Thymus (tissue), 11 donors: ENCODE measurements around the gene KMO. TPM values are rescaled to one million over a fixed set of nuclear protein-coding genes. Genes with fewer than 3 reads are reported as not detected.

Experiments
- DNase-seq, 9 donors: peaks; one replicate each; pipeline ENCODE4 v3.0.0-alpha.2; 2013; ENCODE audit warnings: low spot score in 9 of 9, low read depth in 6 of 9, missing footprints in 1 of 9
- H3K27ac ChIP-seq, 2 donors: one replicate each; pipeline ENCODE4 v1.5.1; 2013; ENCODE audit warnings: control low read depth in 1 of 2, low read depth in 1 of 2, low read length in 1 of 2, mild to moderate bottlenecking in 1 of 2, moderate library complexity in 1 of 2
- H3K27me3 ChIP-seq, 2 donors: one replicate each; pipeline ENCODE4 v1.5.1; 2013; ENCODE audit warnings: low read length in 1 of 2; ENCODE audit not compliant: control insufficient read depth in 2 of 2, insufficient read depth in 1 of 2
- H3K36me3 ChIP-seq, 2 donors: one replicate each; pipeline ENCODE4 v1.5.1; 2013; ENCODE audit warnings: low read length in 1 of 2, mild to moderate bottlenecking in 1 of 2, moderate library complexity in 1 of 2; ENCODE audit not compliant: control insufficient read depth in 2 of 2, insufficient read depth in 2 of 2
- H3K4me1 ChIP-seq, 2 donors: one replicate each; pipeline ENCODE4 v1.5.1; 2013; ENCODE audit warnings: low read length in 2 of 2; ENCODE audit not compliant: control insufficient read depth in 2 of 2, insufficient read depth in 2 of 2
- H3K4me3 ChIP-seq, 2 donors: one replicate each; pipeline ENCODE4 v1.5.1; 2013; ENCODE audit warnings: low read length in 2 of 2, control low read depth in 1 of 2, mild to moderate bottlenecking in 1 of 2
- H3K9me3 ChIP-seq, 2 donors: one replicate each; pipeline ENCODE4 v1.5.1; 2013; ENCODE audit warnings: low read length in 1 of 2, mild to moderate bottlenecking in 1 of 2; ENCODE audit not compliant: control insufficient read depth in 2 of 2, insufficient read depth in 1 of 2
- WGBS: extraction: QIAGEN DNeasy Blood & Tissue Kit; methylation state at CpG from one replicate; pipeline ENCODE4 v1.1.7; 2013; 5-methylcytosine and 5-hydroxymethylcytosine counted together
- polyA plus RNA-seq: library from polyadenylated mRNA; stranded (reverse); fragments of 200-250 nt; gene quantifications from one replicate; pipeline ENCODE4 v1.2.3, GENCODE V29; 2013
- total RNA-seq: library from RNA; stranded (reverse); fragments of 120-200 nt; gene quantifications from one replicate; pipeline ENCODE4 v1.2.4, GENCODE V29; 2013
- donor health status: healthy.

The KMO gene
- total and polyA plus RNA-seq, 2 donors = 0.94 to 3.0 TPM

DNA sequence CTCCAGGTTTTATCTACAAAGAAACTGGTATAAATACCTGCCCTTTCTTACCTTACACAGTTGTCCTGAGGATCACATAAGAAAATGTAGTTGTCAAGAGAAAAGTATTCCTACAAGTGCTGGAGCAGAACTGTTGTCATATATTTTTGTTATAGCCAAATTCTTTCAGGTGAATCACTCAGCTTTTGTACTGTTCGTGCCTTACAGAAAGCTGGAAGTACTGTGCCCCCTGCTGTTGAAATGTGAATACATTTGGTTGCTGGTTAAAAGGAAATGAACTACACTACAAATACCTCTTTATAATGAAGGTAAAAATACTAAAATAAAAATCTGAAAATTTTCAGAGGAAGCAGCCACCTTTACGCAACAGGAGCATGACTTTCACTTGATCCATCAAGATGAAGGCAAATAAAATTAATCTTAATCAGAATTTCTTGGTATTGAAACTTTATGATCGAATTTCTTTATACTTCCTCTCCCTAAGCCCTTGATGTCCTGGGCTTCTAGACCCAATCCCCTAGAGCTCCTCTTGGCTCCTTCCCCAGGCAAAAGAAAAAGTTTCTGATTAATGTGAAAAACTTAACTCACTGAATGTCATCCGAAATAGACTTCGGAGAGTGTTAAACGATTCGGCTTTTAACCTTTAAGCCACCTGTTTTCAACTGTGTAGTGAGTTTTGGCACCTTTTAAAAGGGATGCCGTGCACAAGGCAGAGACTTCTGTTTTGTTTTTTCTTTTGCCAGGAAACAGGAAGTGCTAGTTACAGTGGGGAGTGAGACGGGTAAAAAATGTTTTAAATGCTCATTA lies 95.5 kb downstream of the KMO start:
- Histone ChIP-seq H3K27me3 (no peaks in the 10 kb centered on the region), H3K4me3 (peak overlapping the region in 1 of 2 donors; percentile 37), H3K36me3 (no peaks in the 10 kb centered on the region), H3K9me3 (no peaks in the 10 kb centered on the region), H3K4me1 (peaks cover 3 to 9% of the 10 kb centered on the region in 2 donors), H3K27ac (peak overlapping the region; percentile 77 to 80)
- peak in 5 of 9 donors; percentile 36 to 83 (median 62) for DNase-seq
- 25% methylated on average over 9 of the region's 9 CpGs for WGBS

DNA sequence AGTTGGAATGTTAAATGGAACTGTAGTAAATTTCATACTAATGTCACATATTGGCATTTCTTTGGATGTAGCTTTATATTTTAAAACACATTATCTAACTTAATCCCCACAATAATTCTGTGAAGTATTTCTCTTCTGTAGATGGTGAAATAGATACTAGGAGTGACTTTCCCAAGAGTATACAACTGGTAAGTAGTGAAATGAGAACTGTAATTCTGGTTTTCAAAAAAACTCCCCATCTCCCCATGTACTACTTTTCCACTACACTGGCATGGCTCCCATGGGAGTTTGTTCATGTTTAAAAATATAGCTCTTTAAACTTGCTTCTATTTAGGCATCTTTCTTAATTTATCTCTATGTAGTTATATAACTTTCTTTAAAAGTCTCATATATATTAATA lies 97.8 kb downstream of the KMO start:
- H3K4me3 ChIP-seq = no peak overlapping the region
- H3K27ac ChIP-seq = no peak overlapping the region
- H3K36me3 ChIP-seq = peaks cover 0 to 6% of the 10 kb centered on the region in 2 donors
- peaks cover 3 to 9% of the 10 kb centered on the region in 2 donors for H3K4me1 ChIP-seq
- DNase-seq = no peak
- H3K27me3 ChIP-seq = no peaks in the 10 kb centered on the region
- no peaks in the 10 kb centered on the region for H3K9me3 ChIP-seq

DNA sequence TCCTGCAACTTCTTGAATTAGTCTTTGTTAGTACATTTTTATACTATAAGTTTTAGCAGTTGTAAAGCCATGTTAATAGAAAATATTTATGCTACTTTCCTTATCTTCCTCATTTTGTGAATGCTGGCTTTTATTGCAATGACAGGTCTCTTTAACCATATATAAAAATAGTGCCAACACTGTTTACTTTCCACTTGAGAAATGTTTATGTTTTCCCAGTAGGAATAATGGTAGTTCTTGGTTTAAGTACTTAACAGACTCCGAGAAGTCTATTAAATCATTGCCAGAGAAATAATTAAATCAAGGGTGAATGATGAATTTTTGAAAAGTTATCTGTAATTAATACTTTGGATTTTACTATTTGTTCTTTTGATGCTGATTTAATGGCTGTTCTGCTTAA lies 98.3 kb downstream of the KMO start:
- no peaks in the 10 kb centered on the region for H3K27me3 ChIP-seq
- H3K4me3 ChIP-seq = no peak overlapping the region
- H3K9me3 ChIP-seq = no peaks in the 10 kb centered on the region
- H3K4me1 ChIP-seq = peaks cover 6 to 11% of the 10 kb centered on the region in 2 donors
- 97% methylated on average over 1 of the region's 1 CpG for WGBS
- DNase-seq = no peak
- H3K27ac ChIP-seq = no peak overlapping the region
- peaks cover 0 to 6% of the 10 kb centered on the region in 2 donors for H3K36me3 ChIP-seq

- WGBS = 97% methylated on average over 2 of the region's 2 CpGs
- Histone ChIP-seq H3K27me3 (no peaks in the 10 kb centered on the region), H3K9me3 (no peaks in the 10 kb centered on the region), H3K36me3 (peaks cover 0 to 6% of the 10 kb centered on the region in 2 donors), H3K27ac (no peak overlapping the region), H3K4me1 (peaks cover 8 to 13% of the 10 kb centered on the region in 2 donors), H3K4me3 (no peak overlapping the region)
- no peak for DNase-seq
Measured at GRCh38 chr1:241630899-241631298, 98.7 kb downstream of the KMO start.

DNA sequence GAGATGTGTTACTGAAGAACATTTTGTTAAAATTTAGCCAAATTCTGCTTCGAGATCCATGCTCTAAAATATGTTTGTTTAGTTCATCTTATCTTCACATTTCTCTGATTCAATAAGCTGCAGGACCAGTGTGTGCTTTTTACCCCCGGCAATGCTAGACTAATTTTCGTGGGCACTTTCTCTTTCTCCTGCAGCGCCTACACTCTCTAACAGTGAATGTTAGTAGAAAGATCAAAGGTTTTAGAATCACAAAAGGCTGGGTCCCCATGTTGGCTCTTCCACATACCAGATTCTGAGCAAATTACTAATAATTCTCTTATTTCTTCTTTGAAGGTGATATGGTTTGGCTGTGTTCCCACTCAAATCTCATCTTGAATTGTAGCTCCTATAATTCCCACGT lies 99.5 kb downstream of the KMO start:
- H3K27ac ChIP-seq = no peak overlapping the region
- H3K4me1 ChIP-seq = peaks cover 8 to 13% of the 10 kb centered on the region in 2 donors
- no peak overlapping the region for H3K4me3 ChIP-seq
- WGBS = 89% methylated on average over 5 of the region's 5 CpGs
- H3K9me3 ChIP-seq = no peaks in the 10 kb centered on the region
- H3K36me3 ChIP-seq = peaks cover 0 to 6% of the 10 kb centered on the region in 2 donors
- no peak for DNase-seq
- H3K27me3 ChIP-seq = no peaks in the 10 kb centered on the region

DNA sequence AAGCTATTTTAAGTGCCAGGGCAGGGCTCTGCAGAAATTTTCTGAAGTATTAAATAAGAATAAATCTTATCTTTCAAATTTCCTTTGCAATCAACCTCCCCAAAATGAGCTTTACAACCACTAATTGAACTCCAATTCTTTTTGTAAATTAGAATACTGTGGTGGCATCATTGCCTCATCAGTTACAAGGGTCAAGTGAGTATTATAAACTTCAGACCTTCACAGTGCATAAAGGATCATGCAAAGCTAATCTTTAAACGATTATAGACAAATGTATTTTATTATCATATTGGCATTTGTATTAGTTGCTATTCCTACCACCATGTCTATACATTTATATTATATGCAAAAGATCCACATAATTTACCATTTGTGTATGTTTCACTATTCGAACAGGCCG lies 100.8 kb downstream of the KMO start:
- no peak overlapping the region for H3K4me3 ChIP-seq
- no peaks in the 10 kb centered on the region for H3K27me3 ChIP-seq
- H3K4me1 ChIP-seq = peaks cover 11 to 18% of the 10 kb centered on the region in 2 donors
- WGBS = 98% methylated on average over 3 of the region's 3 CpGs
- no peak overlapping the region for H3K27ac ChIP-seq
- H3K9me3 ChIP-seq = no peaks in the 10 kb centered on the region
- no peak for DNase-seq
- peaks cover 0 to 8% of the 10 kb centered on the region in 2 donors for H3K36me3 ChIP-seq

- Histone ChIP-seq H3K4me1 (peaks cover 13 to 17% of the 10 kb centered on the region in 2 donors), H3K36me3 (peaks cover 0 to 8% of the 10 kb centered on the region in 2 donors), H3K9me3 (no peaks in the 10 kb centered on the region), H3K4me3 (no peak overlapping the region), H3K27ac (no peak overlapping the region), H3K27me3 (no peaks in the 10 kb centered on the region)
- 13% methylated on average over 4 of the region's 4 CpGs for WGBS
- peak in 1 of 9 donors; percentile 54 for DNase-seq
Measured at GRCh38 chr1:241635556-241636152, 103.5 kb downstream of the KMO start.

- Histone ChIP-seq H3K4me1 (peaks cover 13 to 20% of the 10 kb centered on the region in 2 donors), H3K36me3 (peaks cover 0 to 8% of the 10 kb centered on the region in 2 donors), H3K9me3 (no peaks in the 10 kb centered on the region), H3K27ac (no peak overlapping the region), H3K27me3 (no peaks in the 10 kb centered on the region), H3K4me3 (no peak overlapping the region)
- WGBS = 69% methylated on average over 1 of the region's 1 CpG
- no peak for DNase-seq
Measured at GRCh38 chr1:241636291-241636690, 104.1 kb downstream of the KMO start.

DNA sequence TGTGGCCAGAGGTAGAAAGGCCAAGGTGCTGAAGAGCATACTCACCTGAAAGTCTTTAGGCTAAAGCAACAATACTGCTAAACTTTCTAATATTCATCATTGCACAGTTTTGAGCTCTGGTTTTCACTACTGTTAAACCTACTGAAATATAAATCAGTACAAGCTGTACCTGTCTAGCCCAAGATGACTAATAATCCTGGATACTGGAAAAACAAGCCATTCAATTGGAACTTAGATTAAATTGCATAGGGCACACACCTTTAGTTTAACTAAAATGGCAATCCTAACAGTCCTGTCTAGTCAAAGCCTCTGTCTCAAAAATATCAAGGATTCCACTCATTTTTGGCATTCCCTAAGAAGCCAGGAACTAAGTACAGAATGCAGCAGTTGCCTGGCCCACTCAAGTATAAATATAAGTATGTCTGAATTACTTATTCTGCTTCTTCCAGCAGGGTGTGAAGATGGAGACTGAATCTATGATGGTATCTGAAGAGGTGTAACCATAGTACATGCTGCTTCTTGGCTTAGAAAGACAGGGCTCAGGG lies 104.9 kb downstream of the KMO start:
- Histone ChIP-seq H3K4me3 (no peak overlapping the region), H3K9me3 (no peaks in the 10 kb centered on the region), H3K27me3 (no peaks in the 10 kb centered on the region), H3K27ac (no peak overlapping the region), H3K4me1 (peaks cover 13 to 20% of the 10 kb centered on the region in 2 donors), H3K36me3 (peaks cover 0 to 8% of the 10 kb centered on the region in 2 donors)
- DNase-seq = no peak
